HepG2 (cell line): ENCODE results near the gene JHY. TPM values are rescaled to one million over a fixed set of nuclear protein-coding genes. Genes with fewer than 3 reads are reported as not detected.

ENCODE experiments used
- AGO1 ChIP-seq: fragments of 200-400 bp; formaldehyde crosslinking; IDR thresholded peaks from 2 replicates; pipeline ENCODE4 v1.6.1; 2017; ENCODE audit warnings: mild to moderate bottlenecking, low read depth, low read length, moderate library complexity; ENCODE audit not compliant: poor library complexity, severe bottlenecking
- FOXA1 ChIP-seq, 2 experiments: fragments of 450-650 bp in 1 of 2; sonication (generic) in 1 of 2; formaldehyde crosslinking in 1 of 2; IDR thresholded peaks; 2 replicates each; pipeline versions ENCODE4 v1.4.0 to v1.6.1; 2016 to 2020; ENCODE audit warnings: missing genetic modification reagents in 1 of 2
- GTF2F1 ChIP-seq: fragments of 150-350 bp; IDR thresholded peaks from 2 replicates; pipeline ENCODE4 v1.6.1; 2014; ENCODE audit warnings: low read length
- NPAS2 ChIP-seq: sonication (generic); formaldehyde crosslinking; IDR thresholded peaks from 2 replicates; pipeline ENCODE4 v1.8.0; 2022; ENCODE audit warnings: mild to moderate bottlenecking, missing genetic modification reagents, borderline replicate concordance
- ZBTB7B ChIP-seq: sonication (generic); formaldehyde crosslinking; IDR thresholded peaks from 2 replicates; pipeline ENCODE4 v1.4.0; 2020; ENCODE audit warnings: missing genetic modification reagents
- ZFYVE20 ChIP-seq: sonication (generic); formaldehyde crosslinking; IDR thresholded peaks from 2 replicates; pipeline ENCODE4 v1.8.0; 2023; ENCODE audit warnings: low read depth, mild to moderate bottlenecking, moderate library complexity, missing genetic modification reagents, borderline replicate concordance
- ZNF20 ChIP-seq: sonication (generic); formaldehyde crosslinking; IDR thresholded peaks from 2 replicates; pipeline ENCODE4 v1.4.0; 2020; ENCODE audit warnings: mild to moderate bottlenecking, moderate library complexity, missing genetic modification reagents
- ZNF264 ChIP-seq: sonication (generic); formaldehyde crosslinking; IDR thresholded peaks from 2 replicates; pipeline ENCODE4 v1.4.0; 2020; ENCODE audit warnings: missing genetic modification reagents
- ZNF546 ChIP-seq: sonication (generic); formaldehyde crosslinking; conservative IDR thresholded peaks from 2 replicates; pipeline ENCODE4 v1.8.1; 2023; ENCODE audit warnings: mild to moderate bottlenecking, missing genetic modification reagents
- ZNF589 ChIP-seq: sonication (generic); formaldehyde crosslinking; conservative IDR thresholded peaks from 2 replicates; pipeline ENCODE4 v1.8.0; 2022; ENCODE audit warnings: mild to moderate bottlenecking, moderate library complexity, missing genetic modification reagents
- ZNF766 ChIP-seq: sonication (generic); formaldehyde crosslinking; IDR thresholded peaks from 2 replicates; pipeline ENCODE4 v1.5.0; 2020; ENCODE audit warnings: missing genetic modification reagents, borderline replicate concordance
- polyA plus RNA-seq, 8 experiments: library from polyadenylated mRNA; depleted of rRNA in 3 of 8; stranded (reverse) in 7 of 8; unstranded in 1 of 8; fragments of >200 nt; fragmentation: Illumina TruSeq in 4 of 8; extraction: Trizol in 4 of 8; gene quantifications; 2 replicates each; pipeline versions ENCODE4 v1.2.1 to v1.2.3, GENCODE V29; 2011 to 2016; ENCODE audit warnings: low read depth in 4 of 8, missing spikeins in 1 of 8, mixed read lengths in 1 of 8; ENCODE audit not compliant: insufficient read depth in 1 of 8
- total RNA-seq, 5 experiments: library from RNA; depleted of rRNA; stranded (reverse); fragments of >200 nt; fragmentation: Illumina TruSeq; extraction: Trizol; gene quantifications; 2 replicates each; pipeline ENCODE4 v1.2.3, GENCODE V29; 2016; ENCODE audit warnings: low read depth in 1 of 5
- TF ChIP-seq, protein P1 (sequence below): sonication (generic); formaldehyde crosslinking; IDR thresholded peaks from 2 replicates; pipeline ENCODE4 v1.5.1; 2020; ENCODE audit warnings: missing genetic modification reagents, mild to moderate bottlenecking, borderline replicate concordance
- TF ChIP-seq, protein P2 (sequence below): sonication (generic); formaldehyde crosslinking; IDR thresholded peaks from 2 replicates; pipeline ENCODE4 v1.9.0; 2021; ENCODE audit warnings: missing genetic modification reagents, borderline replicate concordance

JHY gene
- total and polyA plus RNA-seq, 2 of the 13 experiments (the other 11 are each of a cell fraction or from before 2014, with no cell fraction given): not detected

DNA sequence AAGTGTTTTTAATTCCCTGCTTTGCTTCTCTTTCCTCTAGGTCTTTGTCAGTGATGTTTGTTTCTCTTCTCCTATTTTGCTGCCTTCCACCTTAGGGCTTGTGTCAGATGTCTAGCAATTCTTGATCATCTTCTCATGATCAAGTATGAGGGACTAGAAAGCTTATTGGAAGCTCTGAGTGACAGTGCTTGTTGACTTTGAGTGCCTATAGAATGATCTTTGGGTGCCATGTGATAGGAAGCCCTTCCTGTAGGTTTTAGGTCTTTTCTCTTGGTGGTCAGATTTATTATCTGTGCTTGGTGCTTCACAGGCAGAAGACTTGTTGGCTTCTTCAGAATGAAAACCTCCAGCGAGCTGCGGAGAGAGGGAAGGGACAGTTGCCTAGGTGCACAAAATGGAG, 56.0 kb downstream of the JHY start (continued):
- TF ChIP-seq ZNF589 (CRISPR knock-in tag) (no peak), GTF2F1 (no peak), ZFYVE20 (no peak), NPAS2 (CRISPR knock-in tag) (no peak), ZNF546 (CRISPR knock-in tag) (no peak), ZNF20 (CRISPR knock-in tag) (no peak), AGO1 (no peak), FOXA1 (IDR thresholded peaks at IDR 0.05) (no peak), FOXA1 (CRISPR knock-in tag; IDR thresholded peaks at IDR 0.05) (no peak), ZNF264 (no peak), ZBTB7B (no peak), ZNF766 (CRISPR knock-in tag) (no peak)
- TF ChIP-seq, protein P1, sequence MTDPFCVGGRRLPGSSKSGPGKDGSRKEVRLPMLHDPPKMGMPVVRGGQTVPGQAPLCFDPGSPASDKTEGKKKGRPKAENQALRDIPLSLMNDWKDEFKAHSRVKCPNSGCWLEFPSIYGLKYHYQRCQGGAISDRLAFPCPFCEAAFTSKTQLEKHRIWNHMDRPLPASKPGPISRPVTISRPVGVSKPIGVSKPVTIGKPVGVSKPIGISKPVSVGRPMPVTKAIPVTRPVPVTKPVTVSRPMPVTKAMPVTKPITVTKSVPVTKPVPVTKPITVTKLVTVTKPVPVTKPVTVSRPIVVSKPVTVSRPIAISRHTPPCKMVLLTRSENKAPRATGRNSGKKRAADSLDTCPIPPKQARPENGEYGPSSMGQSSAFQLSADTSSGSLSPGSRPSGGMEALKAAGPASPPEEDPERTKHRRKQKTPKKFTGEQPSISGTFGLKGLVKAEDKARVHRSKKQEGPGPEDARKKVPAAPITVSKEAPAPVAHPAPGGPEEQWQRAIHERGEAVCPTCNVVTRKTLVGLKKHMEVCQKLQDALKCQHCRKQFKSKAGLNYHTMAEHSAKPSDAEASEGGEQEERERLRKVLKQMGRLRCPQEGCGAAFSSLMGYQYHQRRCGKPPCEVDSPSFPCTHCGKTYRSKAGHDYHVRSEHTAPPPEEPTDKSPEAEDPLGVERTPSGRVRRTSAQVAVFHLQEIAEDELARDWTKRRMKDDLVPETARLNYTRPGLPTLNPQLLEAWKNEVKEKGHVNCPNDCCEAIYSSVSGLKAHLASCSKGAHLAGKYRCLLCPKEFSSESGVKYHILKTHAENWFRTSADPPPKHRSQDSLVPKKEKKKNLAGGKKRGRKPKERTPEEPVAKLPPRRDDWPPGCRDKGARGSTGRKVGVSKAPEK: no peak
- TF ChIP-seq, protein P2, sequence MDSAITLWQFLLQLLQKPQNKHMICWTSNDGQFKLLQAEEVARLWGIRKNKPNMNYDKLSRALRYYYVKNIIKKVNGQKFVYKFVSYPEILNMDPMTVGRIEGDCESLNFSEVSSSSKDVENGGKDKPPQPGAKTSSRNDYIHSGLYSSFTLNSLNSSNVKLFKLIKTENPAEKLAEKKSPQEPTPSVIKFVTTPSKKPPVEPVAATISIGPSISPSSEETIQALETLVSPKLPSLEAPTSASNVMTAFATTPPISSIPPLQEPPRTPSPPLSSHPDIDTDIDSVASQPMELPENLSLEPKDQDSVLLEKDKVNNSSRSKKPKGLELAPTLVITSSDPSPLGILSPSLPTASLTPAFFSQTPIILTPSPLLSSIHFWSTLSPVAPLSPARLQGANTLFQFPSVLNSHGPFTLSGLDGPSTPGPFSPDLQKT: no peak
- TF ChIP-seq, all 625 proteins: peak for 0
